DND-41 (cell line): Measurements from ENCODE around the gene BSND.

Experiments
- ATAC-seq: fragments of 200-7000 bp; cut with Tn5 transposase; 3 replicates; pipeline ENCODE4 v1.9.1; 2021; ENCODE audit warnings: low read depth; ENCODE audit not compliant: insufficient read depth
- DNase-seq: peaks from one replicate; pipeline ENCODE4 v3.0.0-alpha.2; 2020
- H2AFZ ChIP-seq: 2 replicates; pipeline ENCODE4 v1.6.0; 2012; ENCODE audit warnings: low read depth, low read length
- H3K27ac ChIP-seq: 2 replicates; pipeline ENCODE4 v1.5.1; 2012; ENCODE audit warnings: low read length, inconsistent platforms
- H3K27me3 ChIP-seq: fragments of 200-600 bp; sonication (generic); 2 replicates; pipeline ENCODE4 v1.6.0; 2012; ENCODE audit warnings: low read length, mild to moderate bottlenecking, inconsistent platforms; ENCODE audit not compliant: insufficient read depth, poor library complexity
- H3K36me3 ChIP-seq: 2 replicates; pipeline ENCODE4 v1.5.1; 2012; ENCODE audit warnings: low read length, inconsistent platforms; ENCODE audit not compliant: insufficient read depth
- H3K4me1 ChIP-seq: 2 replicates; pipeline ENCODE4 v1.5.1; 2012; ENCODE audit warnings: mild to moderate bottlenecking, low read length; ENCODE audit not compliant: insufficient read depth
- H3K4me2 ChIP-seq: 2 replicates; pipeline ENCODE4 v1.6.0; 2012; ENCODE audit warnings: mild to moderate bottlenecking, moderate library complexity, low read length, inconsistent platforms; ENCODE audit not compliant: insufficient read depth
- H3K4me3 ChIP-seq, 2 experiments: fragments of 200-600 bp in 1 of 2; shearing (Covaris generic) in 1 of 2; 2 replicates each; pipeline ENCODE4 v1.5.1; 2012 to 2016; ENCODE audit warnings: inconsistent platforms in 2 of 2, low read length in 2 of 2, mild to moderate bottlenecking in 2 of 2, low read depth in 1 of 2, moderate library complexity in 1 of 2
- H3K79me2 ChIP-seq: 2 replicates; pipeline ENCODE4 v1.6.0; 2012; ENCODE audit warnings: low read length, inconsistent platforms; ENCODE audit not compliant: insufficient read depth
- H3K9ac ChIP-seq: 2 replicates; pipeline ENCODE4 v1.6.0; 2012; ENCODE audit warnings: low read depth, mild to moderate bottlenecking, inconsistent platforms, low read length, moderate library complexity
- H3K9me3 ChIP-seq: 2 replicates; pipeline ENCODE4 v1.5.1; 2012; ENCODE audit warnings: low read length, moderate library complexity, mild to moderate bottlenecking, inconsistent platforms; ENCODE audit not compliant: insufficient read depth, severe bottlenecking
- H4K20me1 ChIP-seq: 2 replicates; pipeline ENCODE4 v1.6.0; 2012; ENCODE audit warnings: low read length; ENCODE audit not compliant: insufficient read depth
- EZH2 ChIP-seq: IDR thresholded peaks from 3 replicates; pipeline ENCODE4 v1.6.1; 2012; ENCODE audit warnings: borderline replicate concordance, low read depth, mild to moderate bottlenecking, moderate library complexity, low read length, inconsistent platforms; ENCODE audit not compliant: severe bottlenecking
- TF ChIP-seq, protein P1 (sequence below): IDR thresholded peaks from 2 replicates; pipeline ENCODE4 v1.5.1; 2012; ENCODE audit warnings: borderline replicate concordance, low read length, moderate library complexity, mild to moderate bottlenecking; ENCODE audit not compliant: poor library complexity, severe bottlenecking; ENCODE audit errors: extremely low read depth

Gene BSND

DNA sequence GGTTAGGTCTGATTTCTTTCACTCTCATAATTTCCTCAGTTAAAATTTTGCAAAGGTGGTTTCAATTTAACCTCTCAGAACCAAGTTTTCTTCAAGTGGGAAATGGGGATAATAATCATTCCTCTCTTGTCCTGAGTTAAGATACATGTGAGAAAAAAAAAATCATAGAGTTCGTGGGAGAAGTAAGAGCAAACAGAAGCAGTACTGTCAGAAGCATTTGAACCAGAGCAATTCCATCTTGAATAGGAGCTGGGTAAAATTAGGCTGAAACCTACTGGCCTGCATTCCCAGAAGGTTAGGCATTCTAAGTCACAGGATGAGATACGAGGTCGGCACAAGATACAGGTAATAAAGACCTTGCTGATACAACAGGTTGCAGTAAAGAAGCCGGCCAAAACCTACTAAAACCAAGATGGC lies 46.9 kb upstream of the BSND start:
- Histone ChIP-seq H3K9ac (no peak overlapping the region), H4K20me1 (no peaks in the 10 kb centered on the region), H2AFZ (no peak overlapping the region), H3K27me3 (no peaks in the 10 kb centered on the region), H3K4me3 (no peak overlapping the region), H3K4me2 (no peak overlapping the region), H3K36me3 (no peaks in the 10 kb centered on the region), H3K27ac (no peak overlapping the region), H3K9me3 (no peaks in the 10 kb centered on the region), H3K4me1 (no peaks in the 10 kb centered on the region), H3K79me2 (no peaks in the 10 kb centered on the region)
- no peak for TF ChIP-seq EZH2
- ATAC-seq: no peak
- DNase-seq: no peak

DNA sequence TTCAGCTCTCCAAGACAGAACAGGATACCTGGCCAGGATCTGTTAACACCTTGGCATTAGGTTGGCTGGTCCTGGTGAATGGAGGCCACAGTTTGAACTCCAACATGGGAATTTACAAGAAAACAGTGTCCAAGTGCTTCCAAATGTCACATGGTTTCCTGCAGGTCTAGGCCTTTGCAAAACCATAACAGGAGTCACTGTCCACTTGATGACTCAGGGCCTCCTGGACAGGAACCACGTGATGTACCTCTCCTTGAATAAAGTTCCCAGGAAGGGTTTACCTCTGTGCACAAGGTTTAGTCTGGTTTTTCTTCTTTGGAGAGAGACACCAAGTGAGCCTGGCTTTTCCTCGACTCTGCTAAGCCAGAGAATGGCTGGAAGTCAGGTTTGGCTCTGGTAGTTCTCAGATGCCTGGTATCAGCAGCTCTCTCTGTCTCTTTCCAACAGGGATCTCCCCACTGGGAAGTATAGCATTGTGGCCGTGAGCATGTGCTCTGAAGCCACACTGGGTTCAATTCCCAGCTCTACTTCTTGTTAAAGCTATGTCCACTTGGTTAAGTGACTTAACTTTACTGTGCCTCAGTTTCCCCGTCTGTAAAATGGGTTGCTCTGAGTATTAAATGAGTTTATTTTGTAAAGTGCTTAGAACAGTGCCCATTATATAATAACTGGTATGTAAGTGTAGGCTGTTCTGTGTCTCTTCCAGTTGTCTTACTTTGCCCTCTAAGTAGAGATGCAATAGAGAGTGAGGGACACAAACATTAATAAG lies 45.6 kb upstream of the BSND start:
- no peaks in the 10 kb centered on the region for H4K20me1 ChIP-seq
- H3K9ac ChIP-seq: no peak overlapping the region
- H3K27me3 ChIP-seq: no peaks in the 10 kb centered on the region
- H3K79me2 ChIP-seq: no peaks in the 10 kb centered on the region
- no peak overlapping the region for H2AFZ ChIP-seq
- ATAC-seq (no peak), DNase-seq (no peak)
- no peaks in the 10 kb centered on the region for H3K36me3 ChIP-seq
- no peak overlapping the region for H3K4me3 ChIP-seq
- no peaks in the 10 kb centered on the region for H3K4me1 ChIP-seq
- no peak for TF ChIP-seq EZH2
- TF ChIP-seq, protein P1, sequence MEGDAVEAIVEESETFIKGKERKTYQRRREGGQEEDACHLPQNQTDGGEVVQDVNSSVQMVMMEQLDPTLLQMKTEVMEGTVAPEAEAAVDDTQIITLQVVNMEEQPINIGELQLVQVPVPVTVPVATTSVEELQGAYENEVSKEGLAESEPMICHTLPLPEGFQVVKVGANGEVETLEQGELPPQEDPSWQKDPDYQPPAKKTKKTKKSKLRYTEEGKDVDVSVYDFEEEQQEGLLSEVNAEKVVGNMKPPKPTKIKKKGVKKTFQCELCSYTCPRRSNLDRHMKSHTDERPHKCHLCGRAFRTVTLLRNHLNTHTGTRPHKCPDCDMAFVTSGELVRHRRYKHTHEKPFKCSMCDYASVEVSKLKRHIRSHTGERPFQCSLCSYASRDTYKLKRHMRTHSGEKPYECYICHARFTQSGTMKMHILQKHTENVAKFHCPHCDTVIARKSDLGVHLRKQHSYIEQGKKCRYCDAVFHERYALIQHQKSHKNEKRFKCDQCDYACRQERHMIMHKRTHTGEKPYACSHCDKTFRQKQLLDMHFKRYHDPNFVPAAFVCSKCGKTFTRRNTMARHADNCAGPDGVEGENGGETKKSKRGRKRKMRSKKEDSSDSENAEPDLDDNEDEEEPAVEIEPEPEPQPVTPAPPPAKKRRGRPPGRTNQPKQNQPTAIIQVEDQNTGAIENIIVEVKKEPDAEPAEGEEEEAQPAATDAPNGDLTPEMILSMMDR: no peak
- H3K9me3 ChIP-seq: peaks cover under 1% of the 10 kb centered on the region
- H3K4me2 ChIP-seq: no peak overlapping the region
- H3K27ac ChIP-seq: no peak overlapping the region

DNA sequence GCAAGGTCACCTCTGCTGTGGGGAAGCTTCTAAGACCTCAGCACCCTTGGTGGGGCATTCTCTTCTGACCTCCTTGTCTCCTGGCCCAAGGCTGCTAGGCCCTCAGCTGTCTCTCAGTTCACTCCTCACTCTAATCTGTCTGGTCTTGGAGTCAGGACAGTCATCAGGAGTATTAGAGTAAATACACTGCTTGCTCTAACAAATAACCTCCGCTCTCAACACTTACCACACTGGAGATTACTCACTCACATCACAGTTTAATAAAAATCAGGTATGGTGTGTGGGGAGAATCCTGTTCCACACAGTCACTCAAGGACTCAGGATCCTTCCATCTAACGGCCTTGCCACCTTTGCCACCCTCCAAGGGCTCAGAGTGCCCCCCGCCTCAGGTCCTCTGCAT lies 44.9 kb upstream of the BSND start:
- TF ChIP-seq EZH2: no peak
- TF ChIP-seq, protein P1: no peak
- H4K20me1 ChIP-seq: no peaks in the 10 kb centered on the region
- peaks cover 2% of the 10 kb centered on the region for H3K9me3 ChIP-seq
- H3K4me3 ChIP-seq: no peak overlapping the region
- no peaks in the 10 kb centered on the region for H3K4me1 ChIP-seq
- no peak overlapping the region for H2AFZ ChIP-seq
- H3K27me3 ChIP-seq: no peaks in the 10 kb centered on the region
- H3K27ac ChIP-seq: no peak overlapping the region
- no peak for ATAC-seq
- H3K9ac ChIP-seq: no peak overlapping the region
- H3K4me2 ChIP-seq: no peak overlapping the region
- H3K36me3 ChIP-seq: no peaks in the 10 kb centered on the region
- no peak for DNase-seq
- H3K79me2 ChIP-seq: no peaks in the 10 kb centered on the region

DNA sequence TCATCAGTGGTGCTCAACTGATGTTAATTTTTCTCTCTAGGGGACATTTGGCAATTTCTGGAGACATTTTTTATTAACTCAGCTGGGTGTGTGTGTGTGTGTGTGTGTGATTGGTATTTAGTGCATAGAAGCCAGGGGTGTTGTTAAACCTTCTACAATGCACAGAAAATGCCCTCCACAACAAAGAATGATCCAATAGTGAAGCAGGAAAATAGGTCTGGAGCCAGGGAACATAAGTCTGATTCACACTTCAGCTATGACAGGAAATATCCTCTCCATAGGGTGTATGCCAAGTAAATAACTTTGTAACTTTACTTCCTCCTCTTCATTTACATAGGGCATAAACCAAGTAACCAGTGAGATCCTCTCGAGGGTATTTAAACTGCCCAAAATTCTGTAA lies 43.4 kb upstream of the BSND start:
- Histone ChIP-seq H3K4me1 (no peaks in the 10 kb centered on the region), H3K9me3 (peaks cover 6% of the 10 kb centered on the region), H3K4me3 (no peak overlapping the region), H3K79me2 (no peaks in the 10 kb centered on the region), H3K27me3 (no peaks in the 10 kb centered on the region), H3K9ac (no peak overlapping the region), H3K4me2 (no peak overlapping the region), H3K36me3 (no peaks in the 10 kb centered on the region), H3K27ac (no peak overlapping the region), H2AFZ (no peak overlapping the region), H4K20me1 (no peaks in the 10 kb centered on the region)
- no peak for TF ChIP-seq EZH2
- TF ChIP-seq, protein P1: no peak
- no peak for ATAC-seq
- no peak for DNase-seq
